Natural killer cell (primary cell): ENCODE data around the gene RAB6B. TPM values are rescaled to one million over a fixed set of nuclear protein-coding genes. Genes with fewer than 3 reads are reported as not detected.

Source experiments
- ATAC-seq, 3 donors: fragments of 150-1000 bp in 2 of 3; fragments of 200-7000 bp in 1 of 3; cut with Tn5 transposase; 1 replicate in 1 of 3; 2 replicates in 2 of 3; pipeline ENCODE4 v1.10.0; 2021; ENCODE audit warnings: mild to moderate bottlenecking in 2 of 3, moderate library complexity in 2 of 3
- DNase-seq, 2 donors: peaks; one replicate each; pipeline versions ENCODE4 v3.0.0 to v3.0.0-alpha.2; 2013 to 2021; ENCODE audit warnings: mixed read lengths in 1 of 2
- H3K27ac ChIP-seq: one replicate; pipeline ENCODE4 v1.5.1; 2013; ENCODE audit warnings: mild to moderate bottlenecking, low read length
- H3K27me3 ChIP-seq: one replicate; pipeline ENCODE4 v1.6.1; 2013; ENCODE audit warnings: low read length; ENCODE audit not compliant: control insufficient read depth, insufficient read depth
- H3K36me3 ChIP-seq: one replicate; pipeline ENCODE4 v1.6.1; 2013; ENCODE audit warnings: low read length; ENCODE audit not compliant: control insufficient read depth, insufficient read depth
- H3K4me1 ChIP-seq: one replicate; pipeline ENCODE4 v1.6.1; 2013; ENCODE audit warnings: low read length; ENCODE audit not compliant: control insufficient read depth, insufficient read depth
- H3K4me3 ChIP-seq: one replicate; pipeline ENCODE4 v1.5.1; 2013; ENCODE audit warnings: low read length
- H3K9me3 ChIP-seq: one replicate; pipeline ENCODE4 v1.6.1; 2013; ENCODE audit warnings: low read length; ENCODE audit not compliant: control insufficient read depth, insufficient read depth
- H3K27ac Mint-ChIP-seq, 2 donors: one replicate each; pipeline ENCODE4 v1.8.0; 2022; ENCODE audit warnings: mild to moderate bottlenecking in 2 of 2, mixed read lengths in 2 of 2, moderate library complexity in 1 of 2
- H3K27me3 Mint-ChIP-seq, 2 donors: one replicate each; pipeline ENCODE4 v1.8.0; 2022; ENCODE audit warnings: low read depth in 2 of 2, mixed read lengths in 2 of 2
- H3K36me3 Mint-ChIP-seq: one replicate; pipeline ENCODE4 v1.8.0; 2022; ENCODE audit warnings: mixed read lengths
- H3K4me1 Mint-ChIP-seq, 2 donors: one replicate each; pipeline ENCODE4 v1.8.0; 2022; ENCODE audit warnings: mixed read lengths in 2 of 2
- H3K4me3 Mint-ChIP-seq: one replicate; pipeline ENCODE4 v1.8.0; 2022; ENCODE audit warnings: mild to moderate bottlenecking, moderate library complexity, mixed read lengths
- H3K9me3 Mint-ChIP-seq, 2 donors: one replicate each; pipeline ENCODE4 v1.8.0; 2022; ENCODE audit warnings: mixed read lengths in 2 of 2
- WGBS: methylation state at CpG from one replicate; pipeline ENCODE4 v1.1.7; 2013; ENCODE audit warnings: missing lambda C conversion rate; ENCODE audit not compliant: insufficient coverage; 5-methylcytosine and 5-hydroxymethylcytosine counted together
- intact Hi-C: fragments of 100-400 bp; cut with micrococcal nuclease; formaldehyde crosslinking; loops from one replicate; pipeline ENCODE4 v1.14.2; 2022
- total RNA-seq, 4 donors: library from RNA; stranded (reverse); fragments of 120-200 nt in 1 of 4; gene quantifications; one replicate each; pipeline versions ENCODE4 v1.2.3 to v1.2.4, GENCODE V29; 2013 to 2022
- TF ChIP-seq, protein P1 (sequence below): fragments of 200-600 bp; IDR thresholded peaks from one replicate; pipeline ENCODE4 v1.8.0; 2022; ENCODE audit warnings: antibody characterized with exemption

RAB6B gene
- total RNA-seq, 3 donors from 2014 or later (not counting 1 experiment from before 2014, with no cell fraction given), result 1.4 to 2.7 (median 1.6) TPM

DNA sequence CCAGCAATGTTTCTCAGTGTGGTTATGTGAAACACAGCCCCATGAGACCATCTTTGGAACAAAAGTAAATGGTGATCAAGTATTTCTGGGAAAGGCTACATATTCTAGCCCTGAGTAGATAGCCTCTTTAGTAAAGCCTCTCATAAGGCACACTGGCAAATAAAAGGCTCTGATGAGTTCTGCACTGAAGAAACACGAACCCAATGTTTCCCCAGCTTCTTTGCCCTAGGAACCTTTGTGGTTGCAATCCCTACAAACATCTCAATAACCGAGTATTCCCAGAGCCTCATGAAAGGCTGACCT, 41.8 kb downstream of the RAB6B start:
- peaks cover 0 to 12% of the 10 kb centered on the region in 2 donors for H3K27me3 Mint-ChIP-seq
- ATAC-seq, result no peak
- 85% methylated on average over 2 of the region's 2 CpGs for WGBS

DNA sequence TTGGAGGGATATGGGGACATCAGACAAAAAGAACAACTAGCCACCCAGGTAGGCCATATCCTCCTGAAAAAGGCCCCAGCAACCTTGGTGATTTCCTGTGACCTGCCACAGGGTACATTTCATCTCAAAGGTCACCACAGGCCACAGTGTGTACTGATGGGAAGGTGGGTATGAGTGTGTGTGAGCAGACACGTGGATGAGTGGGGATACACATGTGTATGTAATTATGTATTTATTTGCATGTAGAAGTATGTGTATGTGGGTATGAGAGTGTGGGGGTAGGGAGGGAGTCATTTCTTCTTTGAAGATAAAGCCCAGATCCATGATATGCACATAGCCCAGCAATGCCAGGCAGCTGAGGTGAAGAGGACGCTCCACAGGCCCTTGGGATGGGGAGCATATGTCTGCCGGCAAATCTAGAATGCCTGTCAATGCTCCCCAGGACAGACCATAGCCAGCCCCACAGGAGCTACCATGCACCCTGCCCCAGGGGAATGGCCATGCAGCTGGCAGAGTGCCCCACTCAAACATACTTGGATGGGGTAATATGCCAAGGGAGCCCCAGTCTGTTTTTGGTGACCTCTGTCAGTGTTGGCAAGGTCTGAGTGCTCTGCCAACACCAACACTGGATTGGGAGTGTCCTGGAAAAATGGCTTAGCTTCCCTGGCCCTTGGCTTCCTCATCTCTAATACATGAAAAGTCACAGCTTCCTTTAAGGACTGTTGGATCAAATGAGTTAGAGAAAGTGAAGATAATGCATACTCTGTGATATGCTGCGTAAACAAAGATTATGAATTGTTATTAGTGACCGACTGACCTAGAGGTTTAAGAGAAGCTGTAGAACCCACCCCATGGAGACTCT, 42.4 kb downstream of the RAB6B start:
- no peaks in the 10 kb centered on the region for H3K9me3 ChIP-seq
- H3K4me1 ChIP-seq, result no peaks in the 10 kb centered on the region
- no peaks in the 10 kb centered on the region for H3K27me3 ChIP-seq
- H3K4me3 Mint-ChIP-seq, result no peak overlapping the region
- no peak overlapping the region for H3K27ac ChIP-seq
- no peak overlapping the region for H3K4me3 ChIP-seq
- intact Hi-C loops, result no loop called here
- peaks cover 0 to 17% of the 10 kb centered on the region in 2 donors for H3K27me3 Mint-ChIP-seq
- H3K27ac Mint-ChIP-seq, result no peak overlapping the region
- H3K36me3 Mint-ChIP-seq, result no peaks in the 10 kb centered on the region
- TF ChIP-seq, protein P1, sequence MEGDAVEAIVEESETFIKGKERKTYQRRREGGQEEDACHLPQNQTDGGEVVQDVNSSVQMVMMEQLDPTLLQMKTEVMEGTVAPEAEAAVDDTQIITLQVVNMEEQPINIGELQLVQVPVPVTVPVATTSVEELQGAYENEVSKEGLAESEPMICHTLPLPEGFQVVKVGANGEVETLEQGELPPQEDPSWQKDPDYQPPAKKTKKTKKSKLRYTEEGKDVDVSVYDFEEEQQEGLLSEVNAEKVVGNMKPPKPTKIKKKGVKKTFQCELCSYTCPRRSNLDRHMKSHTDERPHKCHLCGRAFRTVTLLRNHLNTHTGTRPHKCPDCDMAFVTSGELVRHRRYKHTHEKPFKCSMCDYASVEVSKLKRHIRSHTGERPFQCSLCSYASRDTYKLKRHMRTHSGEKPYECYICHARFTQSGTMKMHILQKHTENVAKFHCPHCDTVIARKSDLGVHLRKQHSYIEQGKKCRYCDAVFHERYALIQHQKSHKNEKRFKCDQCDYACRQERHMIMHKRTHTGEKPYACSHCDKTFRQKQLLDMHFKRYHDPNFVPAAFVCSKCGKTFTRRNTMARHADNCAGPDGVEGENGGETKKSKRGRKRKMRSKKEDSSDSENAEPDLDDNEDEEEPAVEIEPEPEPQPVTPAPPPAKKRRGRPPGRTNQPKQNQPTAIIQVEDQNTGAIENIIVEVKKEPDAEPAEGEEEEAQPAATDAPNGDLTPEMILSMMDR, result no peak
- no peak for DNase-seq
- H3K9me3 Mint-ChIP-seq, result no peaks in the 10 kb centered on the region
- WGBS, result 88% methylated on average over 5 of the region's 5 CpGs
- H3K4me1 Mint-ChIP-seq, result peaks cover 0 to 16% of the 10 kb centered on the region in 2 donors
- no peak for ATAC-seq
- H3K36me3 ChIP-seq, result no peaks in the 10 kb centered on the region

More for the DNA sequence above, 41.8 kb downstream of the RAB6B start:
- TF ChIP-seq, protein P1, result no peak
- H3K27ac Mint-ChIP-seq, result no peak overlapping the region
- Histone ChIP-seq H3K36me3 (no peaks in the 10 kb centered on the region), H3K4me1 (no peaks in the 10 kb centered on the region), H3K27ac (no peak overlapping the region), H3K9me3 (no peaks in the 10 kb centered on the region), H3K4me3 (no peak overlapping the region), H3K27me3 (no peaks in the 10 kb centered on the region)
- no peaks in the 10 kb centered on the region for H3K36me3 Mint-ChIP-seq
- no peak for DNase-seq
- H3K4me1 Mint-ChIP-seq, result peaks cover 0 to 16% of the 10 kb centered on the region in 2 donors
- intact Hi-C loops, result no loop called here
- H3K9me3 Mint-ChIP-seq, result no peaks in the 10 kb centered on the region
- no peak overlapping the region for H3K4me3 Mint-ChIP-seq

DNA sequence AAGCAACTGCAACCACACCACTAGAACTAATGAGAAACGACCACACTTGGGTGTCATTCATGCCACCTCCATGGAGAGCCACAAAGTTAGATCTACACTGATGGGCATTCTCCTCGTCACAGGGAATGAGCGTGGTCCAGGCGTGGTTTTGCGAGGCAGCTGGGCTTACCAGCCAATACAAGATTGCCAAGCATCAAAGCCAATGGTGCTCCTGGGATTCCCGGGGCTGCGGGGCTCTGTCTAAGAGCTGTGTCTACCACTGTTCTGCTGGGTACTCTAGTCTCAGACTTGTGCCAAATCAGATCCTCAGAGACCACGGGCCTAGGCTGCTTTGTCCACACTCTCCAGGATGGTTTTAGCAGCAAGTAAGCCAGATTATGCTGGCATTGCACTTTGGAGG, 43.8 kb downstream of the RAB6B start:
- ATAC-seq (no peak), DNase-seq (no peak)
- TF ChIP-seq, protein P1, result no peak
- peaks cover 2 to 21% of the 10 kb centered on the region in 2 donors for H3K27me3 Mint-ChIP-seq
- Histone ChIP-seq H3K9me3 (no peaks in the 10 kb centered on the region), H3K27me3 (no peaks in the 10 kb centered on the region), H3K27ac (no peak overlapping the region), H3K4me1 (no peaks in the 10 kb centered on the region), H3K4me3 (no peak overlapping the region), H3K36me3 (no peaks in the 10 kb centered on the region)
- peaks cover 0 to 7% of the 10 kb centered on the region in 2 donors for H3K4me1 Mint-ChIP-seq
- no peaks in the 10 kb centered on the region for H3K36me3 Mint-ChIP-seq
- intact Hi-C loops, result no loop called here
- no peak overlapping the region for H3K4me3 Mint-ChIP-seq
- H3K9me3 Mint-ChIP-seq, result no peaks in the 10 kb centered on the region
- WGBS, result 86% methylated on average over 8 of the region's 8 CpGs
- H3K27ac Mint-ChIP-seq, result no peak overlapping the region
